HEK293T (cell line): ENCODE data around the gene COX6A2.

Source experiments
- CTCF ChIA-PET: fragments of 350-600 bp; formaldehyde crosslinking; extraction: SDS; loops from one replicate; lab custom pipeline; 2021; ENCODE audit warnings: antibody characterized with exemption, inconsistent platforms; lab: Yijun Ruan, JAX
- POLR2A ChIA-PET: fragments of 350-600 bp; formaldehyde crosslinking; extraction: SDS; loops from one replicate; lab custom pipeline; 2020; ENCODE audit warnings: antibody characterized with exemption, inconsistent platforms; lab: Yijun Ruan, JAX
- DNase-seq: peaks from one replicate; pipeline ENCODE4 v3.0.0; 2012; ENCODE audit warnings: mixed read lengths; ENCODE audit errors: extremely low spot score
- ARNT ChIP-seq: fragments of 450-650 bp; IDR thresholded peaks from 2 replicates; pipeline ENCODE4 v1.6.1; 2017; ENCODE audit warnings: mild to moderate bottlenecking
- BHLHE40 ChIP-seq: fragments of 450-650 bp; IDR thresholded peaks from 2 replicates; pipeline ENCODE4 v1.6.1; 2016; ENCODE audit warnings: mild to moderate bottlenecking, moderate library complexity, borderline replicate concordance
- CTBP1 ChIP-seq: fragments of 450-650 bp; IDR thresholded peaks from 2 replicates; pipeline ENCODE4 v1.6.1; 2016; ENCODE audit warnings: borderline replicate concordance
- ELF4 ChIP-seq: fragments of 450-650 bp; IDR thresholded peaks from 2 replicates; pipeline ENCODE4 v1.6.1; 2017; ENCODE audit warnings: antibody characterized with exemption
- FOXA1 ChIP-seq: fragments of 450-650 bp; IDR thresholded peaks from 2 replicates; pipeline ENCODE4 v1.6.1; 2016; ENCODE audit warnings: mild to moderate bottlenecking
- FOXK2 ChIP-seq: fragments of 450-650 bp; IDR thresholded peaks from 2 replicates; pipeline ENCODE4 v1.6.1; 2016; ENCODE audit warnings: mild to moderate bottlenecking
- FOXM1 ChIP-seq: fragments of 450-650 bp; IDR thresholded peaks from 2 replicates; pipeline ENCODE4 v1.6.1; 2017; ENCODE audit warnings: mild to moderate bottlenecking, borderline replicate concordance
- HDGF ChIP-seq: fragments of 450-650 bp; IDR thresholded peaks from 2 replicates; pipeline ENCODE4 v1.6.1; 2017; ENCODE audit warnings: antibody characterized with exemption, borderline replicate concordance
- L3MBTL2 ChIP-seq: fragments of 450-650 bp; conservative IDR thresholded peaks from 2 replicates; pipeline ENCODE4 v1.6.1; 2016; ENCODE audit warnings: mild to moderate bottlenecking
- LEF1 ChIP-seq: fragments of 450-650 bp; IDR thresholded peaks from 2 replicates; pipeline ENCODE4 v1.6.1; 2017; ENCODE audit warnings: mild to moderate bottlenecking, borderline replicate concordance
- NFRKB ChIP-seq: fragments of 450-650 bp; IDR thresholded peaks from 2 replicates; pipeline ENCODE4 v1.6.1; 2016; ENCODE audit warnings: mild to moderate bottlenecking, moderate library complexity
- PKNOX1 ChIP-seq: fragments of 450-650 bp; IDR thresholded peaks from 2 replicates; pipeline ENCODE4 v1.6.1; 2016
- SP1 ChIP-seq: fragments of 450-650 bp; IDR thresholded peaks from 2 replicates; pipeline ENCODE4 v1.6.1; 2017
- SUZ12 ChIP-seq: fragments of 450-650 bp; IDR thresholded peaks from 2 replicates; pipeline ENCODE4 v1.6.1; 2016; ENCODE audit warnings: mild to moderate bottlenecking
- TARDBP ChIP-seq: fragments of 450-650 bp; IDR thresholded peaks from 2 replicates; pipeline ENCODE4 v1.6.1; 2016
- ZNF384 ChIP-seq: fragments of 450-650 bp; IDR thresholded peaks from 2 replicates; pipeline ENCODE4 v1.6.1; 2016

The COX6A2 gene

GRCh38 chr16:31407406-31407805, 20.8 kb downstream of the COX6A2 start:
- ChIA-PET POLR2A (no interaction called here), CTCF (no interaction called here)
- no peak for DNase-seq

GRCh38 chr16:31404353-31405064, 23.7 kb downstream of the COX6A2 start:
- no peak for TF ChIP-seq LEF1
- TF ChIP-seq SUZ12, result no peak
- TF ChIP-seq HDGF, result no peak
- TF ChIP-seq L3MBTL2, result peak; percentile 53
- peak; percentile 98 for TF ChIP-seq PKNOX1
- ChIA-PET POLR2A (no interaction called here), CTCF (no interaction called here)
- peak; percentile 88 for DNase-seq

More at GRCh38 chr16:31407406-31407805, 20.8 kb downstream of the COX6A2 start:
- TF ChIP-seq FOXK2 (no peak), L3MBTL2 (no peak), HDGF (no peak), TARDBP (no peak), NFRKB (no peak)

- POLR2A ChIA-PET, result no interaction called here
- no peak for DNase-seq
- CTCF ChIA-PET, result interaction anchor here (0.6 kb wide), 1 partner anchor 1674 kb away, joined by 3 read pairs; no protein-coding TSS in a partner anchor
- TF ChIP-seq NFRKB, result no peak
- TF ChIP-seq LEF1, result no peak
- no peak for TF ChIP-seq TARDBP
- no peak for TF ChIP-seq SUZ12
- TF ChIP-seq CTBP1, result no peak
- TF ChIP-seq L3MBTL2, result no peak
- no peak for TF ChIP-seq ZNF384
- no peak for TF ChIP-seq ARNT
- TF ChIP-seq HDGF, result no peak
- TF ChIP-seq ELF4, result no peak
- no peak for TF ChIP-seq FOXM1
- no peak for TF ChIP-seq PKNOX1
- no peak for TF ChIP-seq BHLHE40
These were observed 24.4 kb downstream of the COX6A2 start for GRCh38 chr16:31403590-31404352.

GRCh38 chr16:31402687-31403086, 25.5 kb downstream of the COX6A2 start:
- TF ChIP-seq ZNF384 (no peak), SUZ12 (no peak), TARDBP (no peak), HDGF (no peak), PKNOX1 (no peak), ELF4 (no peak), CTBP1 (no peak), L3MBTL2 (no peak), FOXK2 (no peak), BHLHE40 (no peak), FOXA1 (no peak), FOXM1 (no peak), SP1 (no peak), NFRKB (no peak), ARNT (no peak), LEF1 (no peak)

GRCh38 chr16:31401436-31401835, 26.7 kb downstream of the COX6A2 start:
- DNase-seq, result no peak
- ChIA-PET POLR2A (no interaction called here), CTCF (no interaction called here)
- TF ChIP-seq ZNF384, result no peak
- no peak for TF ChIP-seq SUZ12
- TF ChIP-seq TARDBP, result no peak
- no peak for TF ChIP-seq LEF1
- TF ChIP-seq FOXM1, result no peak
- no peak for TF ChIP-seq L3MBTL2
- no peak for TF ChIP-seq FOXK2
- no peak for TF ChIP-seq NFRKB
- TF ChIP-seq SP1, result no peak
- no peak for TF ChIP-seq PKNOX1

More at GRCh38 chr16:31402687-31403086, 25.5 kb downstream of the COX6A2 start:
- no peak for DNase-seq
- CTCF ChIA-PET, result interaction anchor here (0.7 kb wide), 1 partner anchor 156 kb away, joined by 3 read pairs; no protein-coding TSS in a partner anchor
- POLR2A ChIA-PET, result no interaction called here
